HG03558 (cell line): ENCODE results near the gene SART1.

Experiments
- ATAC-seq: cut with Tn5 transposase; IDR thresholded peaks from one replicate; pipeline ENCODE4 v1.9.1; 2021; ENCODE audit warnings: moderate number of reproducible peaks; ENCODE audit not compliant: unreplicated experiment; ENCODE audit errors: extremely low read depth

Gene SART1

DNA sequence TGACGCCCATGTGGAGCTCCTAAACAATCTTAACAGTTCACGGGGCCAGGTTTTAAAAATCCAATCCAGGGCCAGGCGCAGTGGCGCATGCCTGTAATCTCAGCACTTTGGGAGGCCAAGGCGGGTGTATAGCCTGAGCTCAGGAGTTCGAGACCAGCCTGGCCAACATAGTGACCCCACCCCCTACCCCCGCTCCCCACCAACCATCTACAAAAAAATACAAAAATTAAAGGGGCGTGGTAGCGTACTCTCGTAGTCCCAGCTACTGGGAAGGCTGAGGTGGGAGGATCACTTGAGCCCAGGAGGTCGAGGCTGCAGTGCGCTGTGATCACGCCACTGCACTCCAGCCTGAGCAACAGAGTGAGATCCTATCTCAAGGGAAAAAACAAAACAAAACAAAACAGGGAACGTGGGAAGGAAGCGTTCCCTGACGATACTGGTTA is 689 bp upstream of the SART1 start:
- ATAC-seq = no peak

DNA sequence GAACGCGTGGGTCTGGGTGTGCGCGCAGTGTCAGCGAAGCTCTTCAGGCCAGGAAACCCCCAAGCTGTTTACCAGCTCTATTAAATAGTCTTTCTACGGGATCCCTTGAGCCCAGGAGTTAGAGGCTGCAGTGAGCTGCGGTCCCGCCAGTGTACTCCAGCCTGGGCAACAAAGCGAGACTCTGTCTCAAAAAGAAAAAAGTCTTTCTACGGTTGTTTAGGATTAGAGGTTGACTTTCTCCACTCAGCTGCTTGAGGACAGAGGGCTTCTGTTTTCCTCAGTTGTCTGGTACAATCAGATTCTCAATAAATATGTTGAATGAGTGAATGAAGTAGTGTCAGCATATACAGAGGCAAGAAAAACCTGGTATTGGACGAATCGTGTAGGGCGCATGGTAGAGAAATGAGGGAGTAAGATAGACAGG is 619 bp downstream of the SART1 start:
- ATAC-seq = no peak

DNA sequence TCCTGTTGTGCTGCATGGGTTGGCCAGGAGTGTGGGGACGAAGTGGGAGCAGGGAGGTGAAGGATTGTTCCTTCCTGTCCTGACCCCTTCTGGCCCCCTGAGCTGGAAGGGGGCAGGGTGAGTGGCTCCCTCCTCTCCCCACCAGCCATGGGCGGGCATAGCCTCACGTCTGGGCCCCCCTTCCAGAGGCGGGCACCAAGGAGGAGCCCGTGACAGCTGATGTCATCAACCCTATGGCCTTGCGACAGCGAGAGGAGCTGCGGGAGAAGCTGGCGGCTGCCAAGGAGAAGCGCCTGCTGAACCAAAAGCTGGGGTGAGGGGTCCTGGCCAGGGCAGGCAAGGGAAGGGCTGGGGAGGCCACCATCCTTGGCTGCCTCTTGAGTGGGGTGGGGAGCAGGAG is 3.4 kb downstream of the SART1 start:
- no peak for ATAC-seq

DNA sequence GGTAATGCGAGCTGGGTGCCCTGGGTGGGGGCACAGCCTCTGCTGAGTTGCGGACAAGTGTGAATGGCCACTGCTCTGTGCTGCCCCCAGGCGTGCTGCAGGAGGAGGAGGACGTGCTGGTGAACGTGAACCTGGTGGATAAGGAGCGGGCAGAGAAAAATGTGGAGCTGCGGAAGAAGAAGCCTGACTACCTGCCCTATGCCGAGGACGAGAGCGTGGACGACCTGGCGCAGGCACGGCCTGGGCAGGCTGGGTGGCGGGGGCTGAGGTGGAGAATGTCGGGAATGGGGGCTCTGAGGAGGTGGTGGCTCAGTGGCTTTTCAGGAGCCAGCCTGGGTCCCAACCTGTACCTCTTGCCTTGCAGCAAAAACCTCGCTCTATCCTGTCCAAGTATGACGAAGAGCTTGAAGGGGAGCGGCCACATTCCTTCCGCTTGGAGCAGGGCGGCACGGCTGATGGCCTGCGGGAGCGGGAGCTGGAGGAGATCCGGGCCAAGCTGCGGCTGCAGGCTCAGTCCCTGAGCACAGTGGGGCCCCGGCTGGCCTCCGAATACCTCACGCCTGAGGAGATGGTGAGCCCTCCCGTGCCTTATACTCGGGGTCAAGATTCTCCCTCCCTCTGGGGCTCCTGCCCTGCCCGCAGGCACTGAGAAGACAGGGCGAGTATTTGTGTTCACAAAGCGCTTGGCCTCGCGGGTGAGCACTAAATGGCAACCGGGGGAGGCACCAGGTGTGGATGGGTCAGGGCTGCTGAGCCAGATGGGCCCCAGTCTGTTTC is 4.6 kb downstream of the SART1 start:
- ATAC-seq = no peak

DNA sequence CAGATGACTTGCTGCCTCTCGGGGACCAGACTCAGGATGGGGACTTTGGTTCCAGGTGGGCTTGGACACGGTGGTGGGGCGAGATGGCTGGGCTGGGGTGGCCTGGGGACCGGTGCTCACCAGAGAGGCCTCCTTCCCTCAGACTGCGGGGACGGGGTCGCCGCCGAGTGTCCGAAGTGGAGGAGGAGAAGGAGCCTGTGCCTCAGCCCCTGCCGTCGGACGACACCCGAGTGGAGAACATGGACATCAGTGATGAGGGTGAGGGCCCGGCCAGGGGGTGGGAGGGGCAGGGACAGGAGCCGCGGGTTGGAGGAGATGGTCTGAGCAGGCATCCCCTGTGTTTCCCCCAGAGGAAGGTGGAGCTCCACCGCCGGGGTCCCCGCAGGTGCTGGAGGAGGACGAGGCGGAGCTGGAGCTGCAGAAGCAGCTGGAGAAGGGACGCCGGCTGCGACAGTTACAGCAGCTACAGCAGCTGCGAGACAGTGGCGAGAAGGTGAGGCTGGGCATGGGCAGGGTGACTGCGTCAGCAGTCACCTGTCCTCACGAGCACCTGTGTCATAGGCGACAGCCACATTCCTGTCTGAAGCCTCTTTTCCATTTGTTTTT is 5.9 kb downstream of the SART1 start:
- no peak for ATAC-seq

DNA sequence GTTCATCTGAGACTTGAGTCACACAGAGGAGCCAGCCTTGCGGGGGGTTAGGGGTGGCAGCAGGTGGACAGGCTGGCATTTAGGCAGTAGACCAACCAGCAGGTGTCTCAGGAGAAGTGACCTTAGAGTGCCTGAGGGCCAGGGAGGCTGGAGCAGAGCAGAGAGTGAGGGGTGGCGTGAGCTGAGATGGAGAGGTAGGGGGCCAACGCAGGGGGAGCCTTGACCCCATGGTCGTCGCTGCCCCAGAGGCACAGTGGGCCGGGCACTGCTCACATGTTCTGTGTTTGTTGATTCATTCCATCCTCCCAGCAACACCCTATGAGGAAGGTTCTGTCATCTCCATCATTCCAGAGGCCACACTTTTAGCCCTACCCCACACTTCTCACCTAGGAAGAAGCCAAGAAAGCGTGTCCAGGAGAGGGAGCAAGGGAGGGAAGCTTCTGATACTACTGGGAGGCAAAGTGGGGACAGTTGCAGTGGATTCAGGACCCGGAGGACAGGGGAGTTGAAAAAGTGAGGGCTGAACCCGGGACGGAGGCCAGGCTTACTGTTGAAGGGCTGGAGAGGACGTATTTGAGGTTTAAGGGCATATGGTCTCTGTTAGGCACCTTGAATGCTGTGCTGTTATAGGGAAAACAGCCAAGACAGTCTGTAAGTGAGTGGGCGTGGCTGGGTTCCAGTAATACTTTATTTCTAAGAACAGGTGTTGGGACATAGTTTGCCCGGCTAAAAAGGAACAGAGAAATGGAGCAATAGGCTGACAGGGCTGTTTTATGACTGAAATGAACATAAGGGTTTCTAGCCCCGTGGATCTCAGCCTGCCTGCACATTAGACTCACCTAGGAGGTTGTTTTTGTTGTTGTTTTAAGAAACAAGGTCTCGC is 7.3 kb downstream of the SART1 start:
- no peak for ATAC-seq

DNA sequence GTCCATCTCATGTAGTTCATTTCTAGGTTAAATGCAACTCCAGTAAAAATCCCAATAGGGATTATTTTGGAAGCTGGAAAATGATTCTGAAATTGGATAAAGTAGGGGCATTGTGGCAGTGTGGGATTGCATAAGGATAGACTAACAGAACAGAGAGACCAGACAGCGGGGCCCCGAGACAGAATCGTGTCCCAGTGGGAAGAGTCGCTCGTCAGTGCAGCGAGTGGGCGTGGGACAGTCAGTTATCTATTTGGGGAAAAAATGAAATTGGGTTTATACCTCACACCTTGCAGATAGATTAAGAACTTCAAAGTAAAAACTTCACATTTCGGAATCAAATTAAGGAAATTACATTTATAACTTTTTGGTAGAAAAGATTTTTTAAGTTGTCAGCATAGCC is 10.6 kb downstream of the SART1 start:
- no peak for ATAC-seq

DNA sequence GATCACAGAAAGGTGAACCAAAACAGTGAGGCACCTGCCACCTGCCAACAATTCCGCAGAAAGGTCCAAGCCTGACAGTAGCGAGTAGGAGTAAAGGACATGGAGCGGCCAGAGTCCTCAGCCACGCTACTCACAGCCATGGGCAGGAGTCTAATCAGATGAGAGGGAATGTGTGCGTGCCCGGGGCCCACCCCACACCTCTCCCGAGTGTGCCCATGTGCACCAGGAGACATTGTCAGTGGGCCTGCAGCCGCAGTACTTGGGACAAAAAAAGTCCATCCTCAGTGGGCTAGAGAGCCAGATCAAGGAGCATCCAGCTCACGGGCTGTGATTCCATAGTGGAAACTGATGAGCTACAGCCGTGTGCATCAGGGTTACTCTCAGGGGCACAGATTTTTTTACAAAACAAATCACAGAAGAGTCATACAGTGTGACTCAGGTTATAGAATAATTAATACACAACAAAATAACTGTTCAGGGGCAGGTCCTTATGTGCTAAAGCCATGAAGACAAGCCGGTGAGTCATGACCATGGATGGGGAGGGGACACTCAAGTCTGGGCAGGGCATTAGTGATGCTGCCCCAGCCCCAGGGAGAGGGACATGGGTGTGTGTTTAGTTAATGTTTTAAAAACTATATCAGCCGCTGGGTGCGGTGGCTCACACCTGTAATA is 12.0 kb downstream of the SART1 start:
- ATAC-seq = no peak

DNA sequence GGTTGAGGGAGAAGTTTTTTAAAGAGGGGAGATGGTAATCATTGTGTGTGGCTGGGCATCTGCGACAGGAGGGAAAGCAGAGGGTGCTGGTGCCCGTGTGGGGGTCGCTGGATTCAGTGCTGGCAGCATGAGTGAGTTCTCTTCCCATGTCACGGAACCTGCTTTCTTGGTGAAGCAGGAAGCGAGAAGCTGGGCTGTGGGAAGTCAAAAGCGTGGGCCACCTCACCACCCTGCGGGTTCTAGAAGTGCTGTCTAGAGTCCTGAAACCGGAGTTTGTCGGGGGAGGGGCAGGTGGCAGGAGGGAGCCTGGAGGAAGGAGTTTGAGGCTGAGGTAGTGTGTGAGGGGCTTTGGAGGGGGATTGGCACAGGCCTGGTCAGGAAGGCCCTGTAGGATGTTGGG is 14.2 kb downstream of the SART1 start:
- no peak for ATAC-seq

DNA sequence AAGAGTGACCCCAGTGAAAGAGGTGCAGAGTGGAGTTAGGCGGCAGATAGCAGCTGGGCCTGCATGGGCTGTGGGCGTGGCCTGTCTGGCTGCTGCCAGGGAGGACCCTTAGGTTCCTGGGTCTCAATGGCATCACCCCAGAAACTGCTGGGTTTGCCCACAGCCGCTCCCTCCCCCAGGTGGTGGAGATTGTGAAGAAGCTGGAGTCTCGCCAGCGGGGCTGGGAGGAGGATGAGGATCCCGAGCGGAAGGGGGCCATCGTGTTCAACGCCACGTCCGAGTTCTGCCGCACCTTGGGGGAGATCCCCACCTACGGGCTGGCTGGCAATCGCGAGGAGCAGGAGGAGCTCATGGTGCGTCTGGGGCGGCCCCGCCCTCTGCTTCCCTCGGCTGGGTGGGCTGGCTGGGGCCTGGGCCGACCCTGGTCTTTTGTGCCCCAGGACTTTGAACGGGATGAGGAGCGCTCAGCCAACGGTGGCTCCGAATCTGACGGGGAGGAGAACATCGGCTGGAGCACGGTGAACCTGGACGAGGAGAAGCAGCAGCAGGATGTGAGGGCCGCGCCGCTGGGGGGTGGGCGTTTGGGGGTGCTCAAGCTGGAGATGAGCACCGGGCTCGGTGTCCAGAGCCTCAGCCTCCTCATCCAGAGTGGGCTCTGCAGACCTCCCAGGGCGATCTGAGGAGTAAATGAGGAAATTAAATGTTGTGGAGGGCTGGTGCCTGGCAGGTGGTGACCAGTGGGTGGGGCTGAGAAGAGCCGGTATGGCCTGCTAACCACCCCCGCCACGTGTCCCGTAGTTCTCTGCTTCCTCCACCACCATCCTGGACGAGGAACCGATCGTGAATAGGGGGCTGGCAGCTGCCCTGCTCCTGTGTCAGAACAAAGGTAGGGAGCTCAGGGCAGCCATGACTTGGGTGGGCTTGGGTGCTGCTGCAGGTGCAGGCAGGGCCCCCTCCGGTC is 15.0 kb downstream of the SART1 start:
- ATAC-seq = no peak

DNA sequence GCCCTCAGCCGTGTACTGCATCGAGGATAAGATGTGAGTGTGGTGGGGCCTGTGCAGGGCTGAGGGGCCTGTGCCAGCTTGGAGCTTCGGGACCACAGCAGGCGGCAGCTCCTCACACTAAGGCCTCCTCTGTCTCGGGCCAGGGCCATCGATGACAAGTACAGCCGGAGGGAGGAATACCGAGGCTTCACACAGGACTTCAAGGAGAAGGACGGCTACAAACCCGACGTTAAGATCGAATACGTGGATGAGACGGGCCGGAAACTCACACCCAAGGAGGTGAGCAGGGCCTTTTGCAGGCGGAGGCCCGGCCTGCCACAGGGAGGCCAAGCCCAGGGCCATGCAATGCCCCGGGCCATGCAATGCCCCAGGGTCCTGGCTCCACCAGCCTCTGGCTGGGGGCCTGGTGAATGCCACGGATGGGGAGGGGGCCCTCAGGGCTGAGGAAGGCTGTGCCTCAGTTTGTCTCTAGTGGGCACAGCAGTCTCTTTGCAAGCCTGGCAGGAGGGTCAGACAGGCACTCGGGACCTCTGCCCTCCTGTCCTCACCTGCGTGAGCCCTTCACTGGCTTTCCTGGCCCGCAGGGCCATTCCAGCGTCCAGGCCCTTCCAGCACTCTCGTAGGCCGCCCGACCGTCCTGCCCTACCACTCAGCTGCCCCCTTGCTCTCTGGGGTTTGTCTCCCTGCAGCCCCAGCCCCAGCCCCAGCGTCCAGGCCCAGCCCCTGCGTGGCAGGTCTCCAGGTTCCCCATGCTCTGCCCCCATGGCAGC is 16.3 kb downstream of the SART1 start:
- no peak for ATAC-seq

DNA sequence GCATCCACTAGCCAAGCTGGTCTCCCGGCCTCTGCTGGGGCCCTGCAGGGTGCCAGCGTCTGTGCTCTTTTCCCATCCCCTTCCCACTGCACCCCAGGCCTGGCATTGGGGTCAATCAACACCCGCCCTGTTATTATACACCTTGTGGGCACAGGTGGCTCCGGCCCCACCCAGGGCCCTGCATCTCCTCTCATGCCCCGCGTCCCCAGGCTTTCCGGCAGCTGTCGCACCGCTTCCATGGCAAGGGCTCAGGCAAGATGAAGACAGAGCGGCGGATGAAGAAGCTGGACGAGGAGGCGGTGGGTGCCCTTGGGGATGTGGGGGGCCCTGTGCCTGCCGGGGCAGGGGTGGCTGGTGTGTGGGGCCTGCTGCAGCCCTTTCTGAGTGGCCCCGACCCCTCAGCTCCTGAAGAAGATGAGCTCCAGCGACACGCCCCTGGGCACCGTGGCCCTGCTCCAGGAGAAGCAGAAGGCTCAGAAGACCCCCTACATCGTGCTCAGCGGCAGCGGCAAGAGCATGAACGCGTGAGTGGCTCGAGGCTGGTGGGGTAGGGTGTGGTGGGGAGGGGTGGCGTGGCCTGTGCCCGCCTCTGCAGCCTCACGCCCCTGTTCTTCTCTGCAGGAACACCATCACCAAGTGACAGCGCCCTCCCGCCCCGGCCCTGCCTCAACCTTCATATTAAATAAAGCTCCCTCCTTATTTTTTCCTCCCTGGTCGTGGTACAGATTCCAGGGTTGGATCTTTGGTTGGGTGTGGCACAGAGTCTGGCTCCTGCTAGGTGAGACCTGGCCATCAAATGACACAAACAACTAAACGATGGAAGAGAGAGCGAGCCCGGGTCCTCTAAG is 17.1 kb downstream of the SART1 start:
- no peak for ATAC-seq

DNA sequence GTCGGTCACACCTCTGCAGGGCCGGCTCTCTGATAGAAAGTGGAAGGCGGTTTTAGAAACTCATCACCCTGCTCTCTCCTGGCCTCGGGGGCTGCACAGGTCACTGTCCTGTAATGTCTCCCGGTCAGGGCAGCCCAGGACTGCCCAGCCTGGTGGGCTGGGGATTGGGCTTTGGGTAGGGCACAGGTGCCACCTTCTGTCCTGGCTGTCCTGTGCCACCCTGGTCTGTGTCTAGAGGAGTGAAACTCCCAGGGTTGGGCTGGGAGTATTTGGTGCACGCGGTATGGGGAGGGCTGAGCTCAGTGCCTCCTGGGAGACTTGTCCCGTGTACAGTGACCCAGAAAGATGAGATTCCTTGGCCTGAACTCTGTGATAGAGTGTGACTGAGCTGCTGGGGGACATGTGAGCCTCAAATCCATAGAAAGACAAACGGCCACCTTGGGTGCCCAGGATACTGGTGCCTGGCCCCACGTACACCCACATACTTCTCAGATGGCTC is 17.8 kb downstream of the SART1 start:
- ATAC-seq = no peak

DNA sequence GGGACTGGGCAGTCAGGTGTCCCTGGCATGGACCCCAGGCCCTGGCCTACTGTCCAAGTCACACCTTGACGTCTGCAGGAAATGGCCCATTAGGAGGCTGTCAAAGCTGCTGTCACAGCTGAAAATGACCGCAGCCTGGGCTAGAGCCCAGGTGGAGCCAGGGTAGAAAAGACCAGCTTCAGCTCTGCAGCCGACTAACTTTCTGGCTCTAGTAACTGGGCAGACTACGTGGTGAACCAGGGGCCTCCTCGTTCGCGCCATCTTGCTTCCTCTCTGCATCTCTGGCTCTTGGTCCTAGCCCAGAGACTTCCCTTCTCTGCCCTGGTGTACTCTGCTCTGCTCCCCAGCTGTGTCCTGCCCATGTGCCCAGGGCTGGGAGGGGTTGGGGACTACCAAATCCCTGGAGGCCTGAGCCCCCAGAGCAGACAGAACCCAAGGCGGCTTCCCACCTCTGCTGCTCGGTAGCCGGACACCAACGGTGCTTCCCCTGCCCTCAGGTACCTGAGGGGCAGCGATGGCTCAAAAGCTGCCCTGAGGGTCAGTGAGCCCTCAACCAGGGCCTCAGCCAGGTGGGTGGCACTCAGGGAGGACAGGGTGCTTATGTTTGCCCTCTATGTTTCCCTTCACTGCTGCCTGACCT is 19.7 kb downstream of the SART1 start:
- no peak for ATAC-seq

DNA sequence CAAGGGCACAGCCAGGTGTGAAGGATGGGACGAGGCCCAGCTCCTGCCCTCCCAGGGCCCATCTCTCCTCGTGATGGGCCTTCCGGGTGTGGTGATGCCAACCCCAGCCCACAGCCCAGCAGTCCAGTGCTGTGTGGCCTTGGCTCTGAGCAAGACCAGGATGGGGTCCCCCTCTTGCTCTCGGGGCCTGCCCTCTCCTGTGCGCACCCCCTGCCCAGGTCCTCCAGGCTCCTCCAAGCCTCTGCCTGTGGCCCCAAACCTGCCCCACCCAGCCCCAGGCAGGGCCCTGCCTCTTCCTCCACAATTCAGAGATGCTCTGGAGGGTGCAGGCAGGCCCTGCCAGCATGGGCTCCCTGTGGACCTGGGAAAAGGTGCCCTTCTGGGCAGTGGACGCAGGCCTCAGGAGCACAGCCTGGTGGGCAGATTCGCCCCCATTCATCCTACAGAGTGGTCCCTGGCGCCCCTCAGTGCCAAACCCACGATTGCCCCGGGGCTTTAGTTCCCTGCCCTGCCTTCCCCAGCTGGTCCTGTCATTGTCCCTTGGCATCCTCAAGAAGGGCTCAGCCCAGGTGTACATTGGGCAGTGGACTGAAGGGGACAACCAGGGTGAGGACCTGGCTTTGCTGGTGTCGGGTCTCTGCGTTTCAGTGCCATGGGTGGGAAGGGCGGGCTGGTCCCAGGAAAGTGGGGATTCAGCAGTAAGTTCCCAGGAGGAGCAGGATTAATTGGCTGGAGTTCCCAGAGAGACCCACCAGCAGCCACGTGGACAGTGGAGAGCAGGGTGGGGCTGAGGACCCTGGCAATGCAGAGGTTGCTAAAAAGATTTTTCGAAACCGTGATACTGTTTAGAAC is 20.7 kb downstream of the SART1 start:
- ATAC-seq = no peak
